Endodermal cell (in vitro differentiated cells): ENCODE results near the gene CASP12. TPM values are rescaled to one million over a fixed set of nuclear protein-coding genes. Genes with fewer than 3 reads are reported as not detected.

Experiments used
- DNase-seq: peaks from one replicate; pipeline ENCODE4 v3.0.0-alpha.2; 2017
- H3K27ac ChIP-seq: 2 replicates; pipeline ENCODE4 v1.5.1; 2013; ENCODE audit warnings: mild to moderate bottlenecking, low read depth, low read length, moderate library complexity
- H3K27me3 ChIP-seq: 2 replicates; pipeline ENCODE4 v1.6.1; 2013; ENCODE audit warnings: mild to moderate bottlenecking, low read length, moderate library complexity; ENCODE audit not compliant: insufficient read depth, control insufficient read depth, poor library complexity, severe bottlenecking
- H3K36me3 ChIP-seq: 2 replicates; pipeline ENCODE4 v1.7.0; 2013; ENCODE audit warnings: mild to moderate bottlenecking, low read length, moderate library complexity; ENCODE audit not compliant: control insufficient read depth, insufficient read depth
- H3K4me1 ChIP-seq: one replicate; pipeline ENCODE4 v1.7.0; 2013; ENCODE audit warnings: low read length; ENCODE audit not compliant: control insufficient read depth, insufficient read depth
- H3K4me3 ChIP-seq: 2 replicates; pipeline ENCODE4 v1.5.1; 2013; ENCODE audit warnings: mild to moderate bottlenecking, low read length, moderate library complexity
- H3K9ac ChIP-seq: 2 replicates; pipeline ENCODE4 v1.6.1; 2013; ENCODE audit warnings: mild to moderate bottlenecking, low read length, moderate library complexity; ENCODE audit not compliant: poor library complexity, severe bottlenecking; ENCODE audit errors: extremely low read depth
- H3K9me3 ChIP-seq: 2 replicates; pipeline ENCODE4 v1.6.1; 2013; ENCODE audit warnings: mild to moderate bottlenecking, low read length, moderate library complexity; ENCODE audit not compliant: control insufficient read depth
- H3K27ac Mint-ChIP-seq: 2 replicates; pipeline ENCODE4 v1.8.0; 2020; ENCODE audit warnings: mixed read lengths
- H3K27me3 Mint-ChIP-seq: 2 replicates; pipeline ENCODE4 v1.8.0; 2021; ENCODE audit warnings: mild to moderate bottlenecking, mixed read lengths; ENCODE audit not compliant: insufficient read depth
- H3K36me3 Mint-ChIP-seq: 2 replicates; pipeline ENCODE4 v1.8.0; 2020; ENCODE audit warnings: low read depth, mixed read lengths
- H3K4me1 Mint-ChIP-seq: 2 replicates; pipeline ENCODE4 v1.8.0; 2020; ENCODE audit warnings: mixed read lengths
- H3K4me3 Mint-ChIP-seq: 2 replicates; pipeline ENCODE4 v1.8.0; 2020; ENCODE audit warnings: mild to moderate bottlenecking, moderate library complexity, mixed read lengths
- H3K9me3 Mint-ChIP-seq: 2 replicates; pipeline ENCODE4 v1.8.0; 2020; ENCODE audit warnings: mild to moderate bottlenecking, mixed read lengths
- WGBS, 2 experiments: methylation state at CpG; one replicate each; pipeline versions ENCODE4 v1.1.5 to v1.1.7; 2013; ENCODE audit warnings: missing lambda C conversion rate in 2 of 2, mixed read lengths in 1 of 2; ENCODE audit not compliant: insufficient coverage in 1 of 2, insufficient read length in 1 of 2; 5-methylcytosine and 5-hydroxymethylcytosine counted together
- total RNA-seq, 2 donors: library from RNA; stranded (reverse); fragmentation: NEBNext Ultra II Directional in 1 of 2; extraction: Animal tissue kit (Norgen Biotek cat#: 25700) in 1 of 2; gene quantifications; 2 replicates in 1 of 2; 3 replicates in 1 of 2; pipeline ENCODE4 v1.2.1, GENCODE V29; 2021
- TF ChIP-seq, protein P1 (sequence below): fragments of 200-600 bp; sonication (generic); conservative IDR thresholded peaks from 2 replicates; pipeline ENCODE4 v1.5.0; 2021; ENCODE audit warnings: antibody characterized with exemption, mild to moderate bottlenecking

Gene CASP12
- total RNA-seq, 2 donors from 2014 or later = not detected

DNA sequence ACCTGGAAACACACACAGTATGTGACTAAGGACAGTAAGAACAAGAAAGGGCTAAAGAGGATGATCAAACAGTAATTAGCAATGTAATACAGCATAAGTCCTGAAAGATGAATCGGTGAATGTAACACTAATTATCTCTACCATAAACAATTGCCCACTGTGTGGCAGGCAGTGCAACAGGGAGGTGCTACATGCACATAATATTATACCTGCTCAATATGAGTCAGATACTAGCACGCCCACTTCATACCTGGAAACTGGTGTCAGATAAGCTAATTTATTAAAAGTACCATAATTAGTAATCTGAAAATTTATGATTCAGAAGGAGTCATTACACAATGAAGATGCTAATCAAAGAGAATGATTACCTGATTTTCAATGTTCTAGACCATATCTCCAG, 14.9 kb downstream of the CASP12 start:
- Mint-ChIP-seq H3K9me3 (peaks cover 1% of the 10 kb centered on the region), H3K27ac (no peak overlapping the region), H3K4me1 (no peaks in the 10 kb centered on the region), H3K4me3 (no peak overlapping the region), H3K27me3 (no peaks in the 10 kb centered on the region), H3K36me3 (no peaks in the 10 kb centered on the region)
- Histone ChIP-seq H3K9ac (no peak overlapping the region), H3K4me3 (no peak overlapping the region), H3K36me3 (no peaks in the 10 kb centered on the region), H3K4me1 (no peaks in the 10 kb centered on the region), H3K9me3 (no peaks in the 10 kb centered on the region), H3K27me3 (no peaks in the 10 kb centered on the region), H3K27ac (no peak overlapping the region)
- DNase-seq = no peak
- WGBS, 2 experiments = 100% methylated on average over 1 of the region's 2 CpGs; no CpG with 5 or more reads in 1 of the 2 experiments
- TF ChIP-seq, protein P1, sequence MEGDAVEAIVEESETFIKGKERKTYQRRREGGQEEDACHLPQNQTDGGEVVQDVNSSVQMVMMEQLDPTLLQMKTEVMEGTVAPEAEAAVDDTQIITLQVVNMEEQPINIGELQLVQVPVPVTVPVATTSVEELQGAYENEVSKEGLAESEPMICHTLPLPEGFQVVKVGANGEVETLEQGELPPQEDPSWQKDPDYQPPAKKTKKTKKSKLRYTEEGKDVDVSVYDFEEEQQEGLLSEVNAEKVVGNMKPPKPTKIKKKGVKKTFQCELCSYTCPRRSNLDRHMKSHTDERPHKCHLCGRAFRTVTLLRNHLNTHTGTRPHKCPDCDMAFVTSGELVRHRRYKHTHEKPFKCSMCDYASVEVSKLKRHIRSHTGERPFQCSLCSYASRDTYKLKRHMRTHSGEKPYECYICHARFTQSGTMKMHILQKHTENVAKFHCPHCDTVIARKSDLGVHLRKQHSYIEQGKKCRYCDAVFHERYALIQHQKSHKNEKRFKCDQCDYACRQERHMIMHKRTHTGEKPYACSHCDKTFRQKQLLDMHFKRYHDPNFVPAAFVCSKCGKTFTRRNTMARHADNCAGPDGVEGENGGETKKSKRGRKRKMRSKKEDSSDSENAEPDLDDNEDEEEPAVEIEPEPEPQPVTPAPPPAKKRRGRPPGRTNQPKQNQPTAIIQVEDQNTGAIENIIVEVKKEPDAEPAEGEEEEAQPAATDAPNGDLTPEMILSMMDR = no peak

DNA sequence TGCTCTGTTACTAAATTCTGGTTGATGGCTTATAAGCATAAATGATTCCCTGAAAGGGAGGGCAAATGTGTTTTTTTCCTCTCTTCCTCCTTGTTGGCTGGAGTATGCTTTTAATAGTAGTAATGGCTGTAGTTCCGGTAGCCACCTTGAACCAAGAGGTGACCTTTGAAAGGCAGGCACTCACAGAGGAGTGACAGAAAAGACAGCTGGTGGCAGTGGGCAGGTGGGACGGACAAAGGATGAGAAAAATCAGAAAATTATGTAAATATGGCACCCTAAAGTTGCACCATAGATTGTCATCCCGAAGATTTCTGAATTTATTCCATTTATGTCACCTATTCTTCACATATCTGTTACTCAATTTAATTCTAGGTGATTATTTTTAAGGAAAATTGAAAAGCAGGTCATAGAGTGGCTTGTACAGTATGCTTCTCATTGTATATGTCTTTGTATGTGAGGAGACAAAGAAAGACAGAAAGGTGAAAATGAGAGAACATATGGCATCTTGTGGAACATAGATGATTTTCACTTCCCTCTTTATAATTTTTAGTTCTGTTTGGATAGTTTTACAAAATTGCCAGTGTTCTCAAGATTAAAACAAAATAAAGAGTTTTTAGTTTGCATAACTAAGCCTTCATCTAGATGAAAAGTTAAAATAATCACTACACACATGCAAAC, 17.0 kb downstream of the CASP12 start:
- H3K4me3 Mint-ChIP-seq = no peak overlapping the region
- no peaks in the 10 kb centered on the region for H3K4me1 Mint-ChIP-seq
- H3K9me3 Mint-ChIP-seq = peaks cover 1% of the 10 kb centered on the region
- 91% methylated on average over 2 of the region's 3 CpGs; no CpG with 5 or more reads in 1 of the 2 experiments for WGBS, 2 experiments
- no peak for DNase-seq
- TF ChIP-seq, protein P1 = no peak
- no peaks in the 10 kb centered on the region for H3K4me1 ChIP-seq
- H3K9ac ChIP-seq = no peak overlapping the region
- no peaks in the 10 kb centered on the region for H3K36me3 ChIP-seq
- no peak overlapping the region for H3K27ac ChIP-seq
- no peaks in the 10 kb centered on the region for H3K27me3 Mint-ChIP-seq
- H3K9me3 ChIP-seq = no peaks in the 10 kb centered on the region
- no peak overlapping the region for H3K4me3 ChIP-seq
- no peak overlapping the region for H3K27ac Mint-ChIP-seq
- no peaks in the 10 kb centered on the region for H3K36me3 Mint-ChIP-seq
- no peaks in the 10 kb centered on the region for H3K27me3 ChIP-seq

DNA sequence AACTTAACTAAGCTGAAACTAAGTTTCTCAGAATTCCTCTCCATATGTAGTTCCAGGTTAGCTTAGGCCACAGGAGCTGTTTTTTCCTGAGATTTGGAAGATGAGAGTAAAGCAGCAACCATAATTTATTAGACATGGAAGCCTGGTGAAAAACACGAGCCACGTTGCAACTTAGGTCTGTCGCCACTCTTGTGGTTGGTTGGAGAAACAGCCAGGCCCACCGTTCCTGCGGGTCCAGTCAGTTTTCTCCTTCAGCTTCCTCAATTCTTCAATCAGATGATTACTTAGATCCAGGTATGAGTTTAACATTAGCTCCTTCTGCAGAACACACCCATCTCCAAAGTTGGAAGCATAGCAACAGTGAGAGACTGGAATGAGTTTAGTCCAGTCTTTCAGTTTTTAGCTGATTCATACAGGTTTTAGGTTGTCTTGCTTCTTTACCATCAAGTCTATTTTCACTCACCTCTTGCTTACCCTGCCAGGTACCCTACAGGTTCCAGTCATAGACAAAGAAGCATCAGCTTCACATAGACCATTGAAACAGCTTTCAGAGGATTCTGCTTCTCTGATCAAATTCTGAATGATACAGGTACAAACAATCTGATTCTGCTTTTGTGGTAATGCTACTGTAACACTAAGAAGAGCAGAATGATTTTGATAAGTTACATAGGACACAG, 18.6 kb downstream of the CASP12 start:
- peaks cover 6% of the 10 kb centered on the region for H3K4me1 Mint-ChIP-seq
- Histone ChIP-seq H3K27me3 (no peaks in the 10 kb centered on the region), H3K27ac (no peak overlapping the region), H3K9ac (no peak overlapping the region), H3K4me3 (no peak overlapping the region), H3K4me1 (no peaks in the 10 kb centered on the region), H3K36me3 (no peaks in the 10 kb centered on the region), H3K9me3 (no peaks in the 10 kb centered on the region)
- no peak overlapping the region for H3K4me3 Mint-ChIP-seq
- no peaks in the 10 kb centered on the region for H3K27me3 Mint-ChIP-seq
- no peak for DNase-seq
- WGBS, 2 experiments = 95% methylated on average over 5 of the region's 5 CpGs; no CpG with 5 or more reads in 1 of the 2 experiments
- peaks cover 1% of the 10 kb centered on the region for H3K9me3 Mint-ChIP-seq
- H3K27ac Mint-ChIP-seq = no peak overlapping the region
- TF ChIP-seq, protein P1 = peak; percentile 50
- H3K36me3 Mint-ChIP-seq = no peaks in the 10 kb centered on the region
